GM12865 (cell line): Measurements from ENCODE around the gene RDH8.

Source experiments
- DNase-seq: peaks from one replicate; pipeline ENCODE4 v3.0.0; 2010; ENCODE audit warnings: low read depth
- H3K4me3 ChIP-seq: 2 replicates; pipeline ENCODE4 v1.5.1; 2011; ENCODE audit warnings: mild to moderate bottlenecking, low read depth, low read length, control low read depth
- TF ChIP-seq, protein P1 (sequence below): IDR thresholded peaks from 2 replicates; pipeline ENCODE4 v1.5.1; 2011; ENCODE audit warnings: low read length, control low read depth, low read depth, inconsistent platforms; ENCODE audit not compliant: insufficient read depth; ENCODE audit errors: missing control alignments

RDH8 gene

GRCh38 chr19:10049626-10050025, 36.3 kb downstream of the RDH8 start:
- H3K4me3 ChIP-seq = no peak overlapping the region
- no peak for DNase-seq
- TF ChIP-seq, protein P1, sequence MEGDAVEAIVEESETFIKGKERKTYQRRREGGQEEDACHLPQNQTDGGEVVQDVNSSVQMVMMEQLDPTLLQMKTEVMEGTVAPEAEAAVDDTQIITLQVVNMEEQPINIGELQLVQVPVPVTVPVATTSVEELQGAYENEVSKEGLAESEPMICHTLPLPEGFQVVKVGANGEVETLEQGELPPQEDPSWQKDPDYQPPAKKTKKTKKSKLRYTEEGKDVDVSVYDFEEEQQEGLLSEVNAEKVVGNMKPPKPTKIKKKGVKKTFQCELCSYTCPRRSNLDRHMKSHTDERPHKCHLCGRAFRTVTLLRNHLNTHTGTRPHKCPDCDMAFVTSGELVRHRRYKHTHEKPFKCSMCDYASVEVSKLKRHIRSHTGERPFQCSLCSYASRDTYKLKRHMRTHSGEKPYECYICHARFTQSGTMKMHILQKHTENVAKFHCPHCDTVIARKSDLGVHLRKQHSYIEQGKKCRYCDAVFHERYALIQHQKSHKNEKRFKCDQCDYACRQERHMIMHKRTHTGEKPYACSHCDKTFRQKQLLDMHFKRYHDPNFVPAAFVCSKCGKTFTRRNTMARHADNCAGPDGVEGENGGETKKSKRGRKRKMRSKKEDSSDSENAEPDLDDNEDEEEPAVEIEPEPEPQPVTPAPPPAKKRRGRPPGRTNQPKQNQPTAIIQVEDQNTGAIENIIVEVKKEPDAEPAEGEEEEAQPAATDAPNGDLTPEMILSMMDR = no peak

GRCh38 chr19:10052602-10053360, 39.5 kb downstream of the RDH8 start:
- no peak overlapping the region for H3K4me3 ChIP-seq
- no peak for DNase-seq
- TF ChIP-seq, protein P1 = no peak

- TF ChIP-seq, protein P1 = no peak
- no peak for DNase-seq
- H3K4me3 ChIP-seq = no peak overlapping the region
Observed at GRCh38 chr19:10061717-10062310, 48.5 kb downstream of the RDH8 start.

- TF ChIP-seq, protein P1 = no peak
- no peak for DNase-seq
- H3K4me3 ChIP-seq = no peak overlapping the region
Observed at GRCh38 chr19:10068205-10068604, 54.9 kb downstream of the RDH8 start.

DNA sequence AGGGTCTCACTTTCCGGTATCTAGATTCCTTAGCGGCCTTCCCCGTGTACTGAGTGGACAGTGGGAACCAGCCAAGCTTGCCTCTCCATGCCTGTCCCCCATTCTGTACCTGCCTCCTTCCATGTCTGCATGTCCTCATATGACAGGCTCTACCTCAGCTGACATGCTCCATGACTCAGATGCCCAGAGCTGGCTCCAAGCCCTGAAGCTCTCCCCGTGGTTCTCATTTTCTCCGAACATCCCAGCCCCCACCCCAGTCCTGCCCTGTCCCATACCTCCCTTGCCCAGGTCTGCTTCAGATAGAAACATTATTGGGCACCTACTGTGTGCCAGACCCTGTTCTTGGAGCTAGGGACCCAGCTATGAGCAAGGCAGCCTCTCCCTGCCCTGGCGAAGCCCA, 55.8 kb downstream of the RDH8 start:
- TF ChIP-seq, protein P1 = no peak
- H3K4me3 ChIP-seq = no peak overlapping the region
- DNase-seq = no peak

DNA sequence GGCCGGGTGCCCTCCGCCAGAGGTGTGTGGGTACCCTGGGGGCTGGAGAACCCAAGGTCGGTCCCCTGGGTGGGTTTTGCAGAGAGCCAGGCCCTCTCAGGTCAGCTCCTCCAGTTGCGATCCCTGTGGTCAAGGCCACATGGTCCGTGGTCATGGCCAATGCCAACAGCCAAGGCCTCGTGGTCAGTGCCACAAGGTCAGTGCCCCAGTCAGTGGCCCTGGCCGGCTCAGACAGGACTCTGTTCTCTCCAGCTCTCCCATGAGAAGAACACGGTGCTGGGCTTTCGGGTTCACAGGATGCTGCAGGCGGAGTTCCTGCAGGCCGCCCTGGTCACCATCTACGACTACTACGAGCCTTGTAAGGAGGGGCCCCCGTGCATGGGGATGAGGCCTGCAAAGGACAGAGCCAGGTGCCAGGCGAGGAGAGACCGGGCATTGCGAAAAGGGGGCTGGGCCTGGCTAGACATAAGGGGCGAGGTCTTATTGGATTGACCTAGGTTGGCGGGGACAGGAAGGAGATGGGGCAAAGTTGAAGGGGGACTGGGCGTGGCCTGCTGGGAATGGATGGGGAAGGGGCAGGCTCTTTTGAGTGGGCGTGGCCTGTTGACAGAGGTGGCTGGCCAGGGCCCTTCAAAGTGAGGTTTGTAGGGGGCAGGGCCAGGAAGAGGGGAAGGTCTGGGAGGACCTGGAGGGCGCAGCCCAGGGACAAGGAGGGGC, 57.6 kb downstream of the RDH8 start:
- TF ChIP-seq, protein P1 = no peak
- H3K4me3 ChIP-seq = no peak overlapping the region
- DNase-seq = no peak
